ENCODE measurements around the gene NNAT. TPM values are rescaled to one million over a fixed set of nuclear protein-coding genes. Genes with fewer than 3 reads are reported as not detected.
"Not testable (repeated sequence)": the region's sequence is repeated elsewhere in the genome, so short reads cannot be mapped to it uniquely, and the experiment has no call there.

NNAT gene
- total RNA-seq, 1 donor from 2014 or later, result 0.52 TPM

- no peak for DNase-seq (ENCODE audit: low spot score)
Measured at GRCh38 chr20:37540001-37540400, 19.0 kb downstream of the NNAT start.

- DNase-seq (ENCODE audit: low spot score), result not testable (repeated sequence)
Measured at GRCh38 chr20:37540838-37541237, 19.8 kb downstream of the NNAT start.

- DNase-seq (ENCODE audit: low spot score), result no peak
Measured at GRCh38 chr20:37541326-37541725, 20.3 kb downstream of the NNAT start.

GRCh38 chr20:37542281-37542680, 21.2 kb downstream of the NNAT start:
- DNase-seq (ENCODE audit: low spot score), result no peak

- no peak for DNase-seq (ENCODE audit: low spot score)
Measured at GRCh38 chr20:37543828-37544227, 22.8 kb downstream of the NNAT start.

- DNase-seq (ENCODE audit: low spot score), result no peak
Measured at GRCh38 chr20:37544386-37544785, 23.3 kb downstream of the NNAT start.

- no peak for DNase-seq (ENCODE audit: low spot score)
Measured at GRCh38 chr20:37545516-37545915, 24.5 kb downstream of the NNAT start.

GRCh38 chr20:37547912-37548311, 26.9 kb downstream of the NNAT start:
- no peak for DNase-seq (ENCODE audit: low spot score)

GRCh38 chr20:37550101-37550920, 29.3 kb downstream of the NNAT start:
- DNase-seq (ENCODE audit: low spot score), result not testable (repeated sequence)

- not testable (repeated sequence) for DNase-seq (ENCODE audit: low spot score)
Measured at GRCh38 chr20:37551660-37552059, 30.6 kb downstream of the NNAT start.

- no peak for DNase-seq (ENCODE audit: low spot score)
Measured at GRCh38 chr20:37552415-37552814, 31.4 kb downstream of the NNAT start.

GRCh38 chr20:37554721-37555298, 33.8 kb downstream of the NNAT start:
- DNase-seq (ENCODE audit: low spot score), result not testable (repeated sequence)

GRCh38 chr20:37556538-37556937, 35.5 kb downstream of the NNAT start:
- DNase-seq (ENCODE audit: low spot score), result no peak

- no peak for DNase-seq (ENCODE audit: low spot score)
Measured at GRCh38 chr20:37558306-37558705, 37.3 kb downstream of the NNAT start.

GRCh38 chr20:37558779-37559178, 37.7 kb downstream of the NNAT start:
- no peak for DNase-seq (ENCODE audit: low spot score)

- DNase-seq (ENCODE audit: low spot score), result no peak
Measured at GRCh38 chr20:37559312-37560027, 38.4 kb downstream of the NNAT start.

- no peak for DNase-seq (ENCODE audit: low spot score)
Measured at GRCh38 chr20:37560629-37561028, 39.6 kb downstream of the NNAT start.

GRCh38 chr20:37562695-37563480, 41.8 kb downstream of the NNAT start:
- DNase-seq (ENCODE audit: low spot score), result no peak

GRCh38 chr20:37564016-37564387, 43.0 kb downstream of the NNAT start:
- no peak for DNase-seq (ENCODE audit: low spot score)

- no peak for DNase-seq (ENCODE audit: low spot score)
Measured at GRCh38 chr20:37564388-37565133, 43.5 kb downstream of the NNAT start.

GRCh38 chr20:37565134-37565811, 44.2 kb downstream of the NNAT start:
- no peak for DNase-seq (ENCODE audit: low spot score)

All from ureter (tissue), 1 donor.